ENCODE results near the gene LRRN2. TPM values are rescaled to one million over a fixed set of nuclear protein-coding genes. Genes with fewer than 3 reads are reported as not detected.

LRRN2 gene
- total RNA-seq, 1 donor from 2014 or later = 0.60 TPM

DNA sequence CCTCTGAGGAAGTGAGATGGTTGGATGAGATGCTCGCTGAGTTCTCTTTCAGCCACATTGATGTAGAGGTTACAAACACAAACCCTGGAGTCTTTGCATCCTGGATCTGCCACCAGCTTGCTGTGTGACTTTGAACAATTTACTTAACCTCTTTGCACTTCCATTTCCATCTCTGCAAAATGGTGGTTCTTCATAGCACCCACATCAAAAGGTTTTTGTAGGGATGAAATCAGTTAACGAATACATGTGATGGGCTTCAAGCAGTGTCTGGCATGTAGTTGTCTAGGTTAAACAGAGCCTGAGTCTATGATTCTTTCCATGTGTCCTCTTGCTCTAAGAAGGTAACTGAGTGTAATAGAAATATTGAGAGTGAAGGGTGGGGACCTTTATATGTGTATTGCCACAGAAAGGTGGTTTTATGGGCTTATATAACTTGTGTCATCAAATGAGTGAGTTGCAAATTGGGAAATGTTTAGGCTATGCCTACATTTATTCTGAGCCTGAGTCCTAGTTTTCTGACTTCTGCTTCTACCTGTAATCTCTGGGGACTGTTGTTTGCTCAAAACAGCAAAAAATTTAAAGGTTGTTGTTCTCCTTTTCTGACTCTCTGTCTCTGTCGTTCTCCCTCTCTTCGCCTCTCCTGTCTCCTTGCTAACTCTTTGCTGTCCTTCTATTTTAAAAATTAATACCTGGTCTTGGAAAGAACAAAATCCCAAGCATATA is 27.3 kb upstream of the LRRN2 start:
- no peak for DNase-seq (ENCODE audit: low read depth in 2 of 2)

DNA sequence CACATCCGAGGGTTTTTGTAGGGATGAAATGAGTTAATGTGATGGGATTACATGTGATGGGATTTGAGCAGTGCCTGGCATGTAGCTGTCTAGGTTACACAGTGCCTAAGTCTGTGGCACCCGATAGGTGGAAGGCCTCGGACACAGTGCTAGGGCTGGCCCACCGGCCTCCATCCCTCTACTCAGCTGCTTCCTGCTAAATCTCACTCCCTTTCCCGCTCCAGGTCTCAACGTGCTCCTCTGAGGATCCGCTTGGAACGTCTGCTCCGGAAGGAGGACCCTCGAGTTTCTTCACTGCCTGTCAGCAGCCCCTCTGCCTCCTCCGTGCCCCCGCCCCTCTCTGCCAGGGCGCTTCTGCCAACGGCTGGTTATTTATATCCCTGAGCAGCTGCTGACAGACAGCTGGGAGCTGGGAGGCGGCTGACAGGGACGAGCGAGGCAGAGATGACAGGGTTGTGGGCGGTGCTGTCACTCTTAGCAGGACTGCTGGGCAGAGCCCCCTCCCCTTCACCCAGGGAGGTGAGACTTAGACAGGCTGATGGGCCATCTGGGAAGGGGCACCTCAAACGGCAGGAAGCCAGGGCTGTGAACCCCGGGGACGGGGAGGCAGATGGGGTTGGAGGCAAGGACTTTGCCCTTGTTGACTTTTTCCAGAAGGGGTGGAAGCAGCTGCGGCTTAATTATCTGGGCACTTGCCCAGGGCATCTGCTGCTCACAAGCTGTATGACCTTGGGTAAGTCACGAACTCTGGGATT is 26.6 kb upstream of the LRRN2 start:
- no peak for DNase-seq (ENCODE audit: low read depth in 2 of 2)

DNA sequence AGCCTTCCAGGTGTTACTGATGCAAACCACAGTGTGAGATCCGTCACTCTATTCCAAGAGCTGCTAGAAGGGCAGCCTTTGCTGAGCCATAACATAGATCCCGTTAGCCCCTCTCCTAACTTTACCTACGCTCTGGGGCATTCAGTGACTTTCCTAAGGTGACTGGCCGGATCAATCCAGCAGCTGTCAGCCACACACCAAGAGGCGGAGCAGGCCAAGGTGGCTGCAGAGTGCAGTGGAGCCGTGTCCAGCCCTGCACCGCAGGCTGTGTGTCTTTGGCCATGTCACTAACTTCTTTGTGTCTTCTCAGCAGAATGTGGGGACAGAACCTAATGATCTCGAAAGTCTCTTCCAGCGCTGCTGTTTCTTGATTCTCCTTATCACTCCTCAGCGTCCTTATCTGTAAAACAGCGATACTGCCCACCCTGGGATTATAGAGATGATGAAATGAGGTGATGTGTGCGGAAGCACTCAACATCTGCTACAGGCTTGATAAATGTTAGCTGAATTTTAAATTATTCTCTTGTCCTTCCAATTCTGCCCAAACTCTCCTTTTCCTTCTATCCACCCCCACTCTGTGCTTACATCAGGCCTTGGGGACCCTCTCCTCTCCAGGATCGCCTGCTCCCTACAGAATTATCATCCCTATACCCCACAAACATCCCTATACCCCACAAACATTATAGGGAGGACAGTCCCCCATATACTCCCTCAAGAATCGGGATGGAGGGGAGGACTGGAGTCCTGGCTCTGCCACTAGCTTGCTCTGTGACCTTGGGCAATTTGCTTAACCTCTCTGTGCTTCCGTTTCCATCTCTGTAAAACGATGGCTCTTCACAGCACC is 25.8 kb upstream of the LRRN2 start:
- no peak for DNase-seq (ENCODE audit: low read depth in 2 of 2)

DNA sequence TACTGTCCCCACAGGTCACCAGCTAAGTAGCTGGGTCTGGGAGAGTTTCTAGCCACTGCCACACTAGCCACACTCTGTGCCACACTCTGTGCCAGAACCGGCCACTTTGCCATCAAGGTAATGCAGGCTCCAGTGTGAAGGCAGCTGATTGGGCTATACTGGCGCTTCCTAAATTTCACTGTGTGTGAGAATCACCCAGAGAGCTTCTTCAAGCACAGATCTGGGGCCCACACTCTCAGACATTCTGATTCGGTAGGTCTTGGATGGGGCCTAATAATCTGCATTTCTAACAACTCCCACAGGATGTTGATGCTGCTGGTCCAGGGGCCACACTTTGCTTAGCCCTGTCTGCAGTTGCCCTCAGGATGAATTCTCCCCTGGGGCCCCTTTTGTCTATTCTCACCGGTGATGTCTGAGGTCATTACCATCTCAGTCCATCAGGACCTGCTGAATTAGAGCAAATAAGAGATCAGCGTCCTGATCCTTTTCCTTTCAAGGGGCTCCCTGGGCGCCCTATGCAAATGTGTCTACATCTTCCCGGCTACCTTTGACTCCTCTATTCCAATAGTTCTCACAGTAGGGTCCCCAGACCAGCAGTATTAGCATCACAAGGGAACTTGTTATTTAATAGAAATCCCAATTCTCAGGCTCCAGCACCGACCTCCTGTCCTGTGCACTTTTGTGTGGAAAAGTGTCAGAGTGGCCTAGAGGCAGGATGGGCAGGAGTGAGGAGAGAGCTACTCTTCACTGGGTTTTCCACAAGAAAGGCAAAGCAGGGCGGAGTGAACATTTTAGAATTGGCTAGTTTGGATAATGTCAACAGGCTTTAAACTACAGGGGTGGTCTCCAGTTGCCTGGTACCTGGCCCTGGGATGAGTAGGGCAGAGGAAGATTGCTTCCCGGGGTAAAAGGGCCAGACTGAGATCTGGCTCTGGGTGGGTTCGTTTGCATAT is 24.7 kb upstream of the LRRN2 start:
- no peak for DNase-seq (ENCODE audit: low read depth in 2 of 2)

DNA sequence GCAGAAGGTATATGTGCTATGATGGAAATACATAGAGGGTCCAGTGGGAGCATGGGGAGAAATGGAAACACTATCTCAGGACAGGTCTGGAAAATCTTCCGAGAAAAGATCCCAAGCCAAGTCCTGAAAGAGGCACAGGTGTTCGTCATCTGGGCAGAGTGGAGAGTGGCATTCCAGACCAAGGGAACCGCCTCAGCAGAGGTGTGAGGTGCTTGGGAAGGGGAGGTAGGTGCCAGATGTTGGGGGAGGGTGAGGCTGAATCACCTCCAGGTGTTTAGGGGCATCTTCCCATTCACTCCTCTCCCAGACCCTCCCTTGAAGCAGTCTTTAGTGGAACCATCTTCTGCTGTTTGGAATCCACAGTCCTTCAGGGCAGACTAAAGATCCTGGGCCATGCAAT is 23.5 kb upstream of the LRRN2 start:
- DNase-seq (ENCODE audit: low read depth in 2 of 2) = no peak

DNA sequence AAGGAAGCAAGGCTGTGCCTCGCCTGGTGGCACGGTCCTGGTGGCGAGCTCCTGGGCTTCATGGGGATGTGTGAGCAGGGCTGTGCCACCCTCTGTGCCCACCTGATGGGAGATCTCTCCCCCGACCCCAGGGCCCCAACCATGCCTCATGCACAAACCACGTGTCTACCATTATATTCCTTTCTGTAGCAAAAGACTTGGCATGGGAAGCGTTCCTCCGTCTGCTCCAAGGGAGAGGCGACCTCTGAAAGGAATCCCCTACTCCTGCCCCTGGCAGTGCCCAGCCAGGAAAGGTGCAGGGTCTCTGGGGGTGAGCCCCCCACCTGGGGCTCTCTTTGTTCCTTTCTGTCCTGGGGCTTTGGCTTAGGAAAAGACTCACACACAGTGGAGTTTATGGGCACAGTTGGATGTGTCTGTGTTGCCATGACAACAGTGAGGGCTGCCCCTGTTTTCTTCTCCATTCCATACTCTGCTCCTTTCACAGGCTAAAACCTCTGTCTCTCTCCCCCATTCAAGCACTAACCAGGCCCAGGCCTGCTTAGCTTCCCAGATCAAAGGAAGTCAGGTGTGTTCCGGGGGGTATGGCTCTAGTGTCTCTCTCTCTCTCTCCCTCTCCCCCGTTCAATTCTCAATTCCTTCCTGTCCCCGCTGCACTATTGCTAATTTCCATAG is 21.4 kb upstream of the LRRN2 start:
- DNase-seq (ENCODE audit: low read depth in 2 of 2) = peak in 1 of 2 donors; percentile 16

DNA sequence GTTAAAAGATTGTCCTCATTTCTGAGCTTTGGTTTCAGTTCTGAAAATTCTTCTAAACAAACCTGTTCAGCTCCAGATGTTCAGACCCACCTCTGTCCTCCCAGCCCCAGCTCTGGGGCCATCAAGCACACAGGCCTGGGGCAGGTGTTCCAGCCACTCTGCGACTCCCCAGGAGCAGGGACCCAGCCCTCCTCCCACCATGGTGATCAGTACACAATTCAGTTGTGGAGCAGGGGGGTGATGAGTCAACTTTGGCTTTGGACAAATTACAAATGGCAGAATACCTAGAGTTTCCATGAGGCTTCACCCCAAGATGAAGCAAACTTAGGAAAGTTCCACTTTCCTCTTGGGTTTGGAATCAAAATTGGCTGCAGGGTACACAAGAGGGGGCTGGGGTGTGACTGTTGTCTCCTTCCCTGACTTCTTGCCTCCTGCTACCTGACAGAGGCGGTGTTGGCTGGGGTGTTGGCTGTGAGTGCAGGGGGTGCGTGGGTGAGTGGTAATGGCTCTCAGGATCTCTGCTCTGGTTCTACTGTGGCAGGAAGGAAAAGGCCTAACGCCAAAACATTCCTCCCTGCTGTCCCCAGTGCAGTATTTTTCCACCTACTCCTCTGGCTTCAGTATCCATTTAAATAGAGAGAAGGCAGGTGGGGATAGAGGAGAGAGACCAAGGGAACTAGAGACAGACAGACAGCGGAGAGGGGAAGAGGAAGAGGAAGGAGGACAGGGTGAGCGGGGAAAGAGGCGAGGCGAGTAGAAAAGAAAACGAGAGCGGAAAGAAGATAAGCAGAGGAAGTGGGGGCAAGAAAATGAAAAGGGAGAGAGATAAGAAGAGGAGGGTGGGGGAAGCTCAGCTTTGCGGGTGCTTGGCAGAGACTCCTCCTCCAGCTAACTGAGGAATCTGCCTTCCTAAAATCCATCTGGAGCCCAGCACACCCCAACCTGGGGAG is 20.6 kb upstream of the LRRN2 start:
- DNase-seq (ENCODE audit: low read depth in 2 of 2) = peak in 1 of 2 donors; percentile 69

DNA sequence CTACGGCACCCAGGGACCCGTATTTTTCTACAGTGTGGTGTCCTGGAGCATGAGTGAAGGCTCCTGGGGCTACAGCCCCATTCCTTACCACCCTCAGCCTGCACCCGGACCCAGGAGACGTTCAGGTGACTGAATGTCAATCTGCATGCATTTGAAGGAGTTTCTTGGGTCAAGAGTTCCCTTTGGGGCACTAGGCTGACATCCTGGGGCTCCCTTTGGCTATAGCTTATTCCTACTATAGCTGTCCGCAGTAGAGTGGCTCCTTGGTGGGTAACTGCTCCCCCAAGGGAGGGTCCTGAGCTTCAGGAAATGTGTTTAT is 19.9 kb upstream of the LRRN2 start:
- DNase-seq (ENCODE audit: low read depth in 2 of 2) = no peak

DNA sequence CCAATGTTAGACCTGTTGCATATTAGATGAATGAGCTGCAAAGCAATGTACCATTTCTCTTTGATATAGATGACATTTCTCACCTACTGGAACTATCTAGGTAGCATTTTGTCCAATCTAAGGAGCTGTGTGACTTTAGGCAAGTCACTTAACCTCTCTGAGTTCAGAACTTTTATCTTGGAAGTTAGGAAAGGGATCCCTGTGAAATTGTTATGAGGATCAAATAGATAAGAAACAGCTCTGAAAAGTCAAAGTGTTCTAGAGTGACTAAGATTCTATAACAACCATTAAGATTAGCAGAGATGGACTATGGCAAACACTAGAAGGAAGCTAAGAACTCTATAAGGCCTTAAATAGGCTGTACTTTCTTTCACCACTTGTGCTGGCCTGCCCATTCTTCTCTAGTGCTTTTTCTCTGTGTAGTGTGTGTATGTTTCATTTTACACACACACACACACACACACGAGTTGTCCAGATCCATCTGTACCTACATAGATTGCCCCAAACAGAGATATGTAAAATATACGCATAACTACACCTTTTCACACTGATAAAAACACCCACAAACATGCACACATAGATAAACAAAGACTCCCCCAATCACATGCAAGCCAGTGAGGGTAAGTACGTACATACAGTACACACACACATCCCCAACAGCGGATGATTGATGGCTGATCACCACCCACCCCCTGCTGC is 19.4 kb upstream of the LRRN2 start:
- no peak for DNase-seq (ENCODE audit: low read depth in 2 of 2)

DNA sequence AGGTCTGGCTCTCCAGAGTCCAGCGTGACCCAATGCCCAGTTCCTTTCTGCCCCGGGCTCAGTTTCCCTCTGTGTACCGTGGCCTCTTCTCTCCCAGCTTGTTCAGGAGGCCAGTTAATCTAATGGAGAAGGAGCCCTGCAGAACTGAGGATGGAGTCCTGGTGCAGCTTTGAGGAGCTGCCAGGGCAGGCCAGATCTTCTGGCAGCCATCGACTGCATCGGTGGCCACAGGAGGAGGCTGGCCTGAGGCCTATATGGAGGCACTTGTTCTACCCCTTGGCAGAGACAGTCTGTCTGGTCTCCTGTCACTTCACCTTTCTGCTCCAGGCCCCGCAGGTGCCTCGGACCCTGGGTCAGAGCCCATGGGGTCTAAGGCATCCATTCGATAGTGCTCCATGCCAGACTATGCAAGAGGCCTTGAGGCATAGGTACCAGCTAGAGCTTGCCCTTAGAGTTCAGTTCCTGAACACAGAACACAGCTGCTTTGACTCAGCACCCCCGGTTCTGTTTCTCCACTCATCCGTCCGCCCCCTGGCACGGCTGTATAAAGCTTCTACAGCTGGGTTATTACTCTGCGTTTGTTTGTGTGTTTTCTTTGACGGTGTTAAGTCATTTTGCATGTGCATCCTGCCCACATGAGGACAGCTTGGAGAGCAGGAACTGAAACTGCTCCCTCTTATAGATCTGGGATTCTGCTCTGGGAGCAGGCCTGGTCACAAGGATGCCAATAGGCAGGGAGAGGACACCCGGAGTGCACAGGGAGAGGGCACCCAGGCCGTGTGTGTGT is 18.5 kb upstream of the LRRN2 start:
- DNase-seq (ENCODE audit: low read depth in 2 of 2) = no peak

DNA sequence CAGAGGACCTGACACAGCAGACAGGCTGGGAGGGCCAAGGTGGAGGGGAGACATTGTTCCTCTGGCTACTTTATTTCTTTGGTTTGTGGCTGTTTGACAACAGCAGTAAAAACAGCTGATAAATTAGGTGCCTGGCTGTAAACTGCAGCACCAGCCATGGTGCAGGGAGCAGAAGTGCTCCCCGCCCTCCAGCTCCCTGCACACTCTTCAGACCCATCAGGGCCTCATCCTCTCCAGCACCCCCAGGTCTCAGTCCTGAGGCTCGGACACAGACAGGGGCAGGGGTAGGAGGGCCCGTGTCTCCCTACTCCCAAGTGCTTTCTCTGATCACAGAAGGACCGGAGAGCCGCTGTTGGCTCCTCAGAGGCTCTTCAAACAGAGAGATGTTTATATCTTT is 17.7 kb upstream of the LRRN2 start:
- DNase-seq (ENCODE audit: low read depth in 2 of 2) = no peak

DNA sequence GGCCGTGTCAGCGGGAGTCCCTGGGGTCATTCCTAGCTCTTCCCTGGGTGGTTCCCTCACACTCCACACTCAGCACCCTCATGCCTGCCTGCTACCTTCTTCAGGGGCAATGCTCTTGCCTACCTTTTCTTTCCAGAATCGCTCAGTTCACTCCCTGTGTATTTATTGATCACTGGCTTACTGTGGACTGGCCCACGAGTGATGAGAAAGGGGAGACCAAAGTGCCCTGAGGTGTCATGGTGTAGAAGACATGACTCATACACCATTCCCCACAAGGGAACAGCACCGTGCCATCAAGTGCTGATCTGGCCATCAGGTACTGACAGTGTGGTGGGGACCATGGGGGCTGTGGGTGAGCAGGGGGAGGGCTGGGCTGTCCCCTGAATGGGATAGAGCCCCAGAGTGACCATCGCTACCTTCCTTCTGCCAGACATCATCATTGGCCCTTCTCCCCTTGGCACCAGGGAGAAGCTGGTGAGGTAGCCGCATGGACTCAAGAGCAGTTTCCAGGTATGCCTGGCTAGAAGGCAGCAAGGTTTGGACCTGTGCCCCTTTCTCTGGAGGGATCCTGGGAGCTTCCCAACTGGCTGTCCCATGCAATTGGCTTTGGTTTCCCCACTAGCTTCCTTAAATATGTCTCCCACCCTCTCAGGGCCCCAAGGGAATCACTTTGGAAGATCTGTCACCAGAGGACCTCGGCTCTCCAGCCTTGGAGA is 17.2 kb upstream of the LRRN2 start:
- DNase-seq (ENCODE audit: low read depth in 2 of 2) = no peak

DNA sequence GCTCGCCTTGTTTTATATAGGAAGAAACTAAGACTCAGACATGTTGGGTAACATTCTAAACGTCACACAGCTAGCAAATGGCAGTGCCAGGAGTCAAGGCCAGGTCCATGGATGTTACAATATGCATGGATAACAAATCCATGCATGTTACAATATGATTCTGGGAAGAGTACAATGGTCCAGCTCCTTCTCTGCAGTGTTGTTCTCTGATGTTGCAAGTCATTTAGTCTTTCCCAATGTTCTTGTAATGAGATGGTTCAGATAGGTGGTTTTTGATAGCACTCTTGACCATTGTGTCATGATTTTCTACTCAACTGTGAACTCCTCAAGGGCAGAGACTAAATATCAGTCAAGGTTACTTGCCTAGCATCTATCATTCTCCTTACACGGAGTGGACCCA is 15.7 kb upstream of the LRRN2 start:
- DNase-seq (ENCODE audit: low read depth in 2 of 2) = no peak

DNA sequence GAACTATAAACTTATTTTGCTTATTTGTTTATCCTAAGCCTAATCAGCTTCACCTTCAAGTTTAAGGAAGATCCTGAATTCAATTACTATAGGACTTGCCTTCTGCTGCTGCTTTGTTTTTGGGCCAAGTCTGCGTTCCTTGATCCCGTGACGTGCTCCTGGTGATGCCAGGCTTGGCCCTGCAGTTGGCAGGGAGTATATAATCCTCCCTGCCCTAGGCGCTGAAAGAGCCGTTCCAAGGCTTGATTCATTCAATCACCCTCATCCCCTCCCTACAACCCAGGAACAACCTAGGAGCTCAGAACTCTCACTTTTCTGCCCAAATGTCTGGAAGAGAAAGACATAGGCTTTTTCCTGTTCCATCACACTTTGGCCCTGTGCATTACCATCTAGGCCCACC is 12.4 kb upstream of the LRRN2 start:
- DNase-seq (ENCODE audit: low read depth in 2 of 2) = no peak

DNA sequence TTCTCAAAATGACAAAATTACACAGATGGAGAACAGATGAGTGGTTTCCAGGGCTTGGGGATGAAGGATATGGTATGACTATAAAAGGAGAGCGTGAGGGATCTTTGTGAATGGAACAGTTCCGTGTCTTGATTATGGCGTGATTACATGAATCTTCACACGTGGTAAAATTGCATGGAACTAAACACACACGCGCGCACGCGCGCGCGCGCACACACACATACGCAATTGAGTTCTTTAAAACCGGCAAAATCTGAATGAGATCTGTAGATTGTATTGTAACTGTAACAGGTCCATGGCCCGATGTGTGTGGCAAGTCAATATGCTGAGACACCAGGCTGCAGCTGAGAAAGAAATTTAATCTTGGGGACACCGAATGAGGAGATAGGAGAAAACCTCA is 11.1 kb upstream of the LRRN2 start:
- DNase-seq (ENCODE audit: low read depth in 2 of 2) = no peak

DNA sequence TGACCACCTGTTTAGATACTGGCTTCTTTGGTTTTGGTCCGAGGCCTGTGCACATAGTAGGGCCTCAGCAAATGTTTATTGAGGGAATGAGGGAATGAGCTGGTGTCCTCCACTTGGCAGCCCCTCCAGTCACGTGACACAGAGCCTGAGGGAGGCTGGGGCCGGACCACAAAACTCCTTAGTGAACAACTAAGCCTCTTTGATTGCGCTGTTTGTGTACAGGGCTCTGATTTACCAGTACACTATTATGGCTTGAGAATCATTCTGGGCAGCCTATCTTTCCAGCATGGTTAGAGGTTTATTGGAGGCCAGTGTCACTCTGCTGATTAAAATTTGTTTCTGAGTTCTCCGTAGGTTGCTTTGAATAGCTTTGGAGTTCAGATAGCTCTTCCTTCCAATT is 10.2 kb upstream of the LRRN2 start:
- DNase-seq (ENCODE audit: low read depth in 2 of 2) = no peak

DNA sequence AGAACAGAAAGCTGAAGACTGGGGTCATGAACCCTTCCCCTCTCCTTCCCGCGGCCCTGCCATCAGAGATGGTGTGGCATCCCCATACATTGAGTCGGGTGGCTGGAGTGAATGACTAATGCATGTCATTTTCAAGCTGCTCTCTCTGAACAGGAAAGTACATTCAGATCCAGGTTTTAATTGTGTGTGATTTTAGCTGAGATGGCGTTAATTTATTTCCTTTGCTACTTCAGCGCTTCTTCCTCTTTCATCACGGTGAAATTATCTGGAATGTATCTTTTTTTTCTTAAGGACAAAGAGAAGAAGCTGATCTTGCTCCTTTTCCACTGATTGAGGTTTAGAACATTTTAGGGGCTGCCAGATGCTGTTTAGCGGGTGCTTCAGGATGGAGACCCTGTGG is 8.6 kb upstream of the LRRN2 start:
- DNase-seq (ENCODE audit: low read depth in 2 of 2) = no peak

Measured in lung microvascular endothelial cell (primary cell).